Neuronal stem cell (in vitro differentiated cells): Measurements from ENCODE around the gene ADM5.
A peak's percentile ranks its signal among the peaks of the same experiment; 100 is the strongest.

ENCODE experiments used
- DNase-seq: peaks from one replicate; pipeline ENCODE4 v3.0.0-alpha.2; 2013; ENCODE audit warnings: low spot score
- H2AFZ ChIP-seq: one replicate; pipeline ENCODE4 v1.6.1; 2013; ENCODE audit warnings: mild to moderate bottlenecking, low read length, inconsistent platforms
- H2AK5ac ChIP-seq: 2 replicates; pipeline ENCODE4 v1.6.1; 2013; ENCODE audit warnings: low read depth, mild to moderate bottlenecking, inconsistent platforms, low read length, moderate library complexity, mixed read lengths
- H2BK120ac ChIP-seq: 2 replicates; pipeline ENCODE4 v1.6.1; 2013; ENCODE audit warnings: low read depth, mild to moderate bottlenecking, inconsistent platforms, low read length, moderate library complexity, mixed read lengths
- H2BK12ac ChIP-seq: one replicate; pipeline ENCODE4 v1.6.1; 2013; ENCODE audit warnings: low read length, inconsistent platforms
- H2BK15ac ChIP-seq: 2 replicates; pipeline ENCODE4 v1.6.1; 2013; ENCODE audit warnings: mild to moderate bottlenecking, low read length, inconsistent platforms, mixed read lengths
- H2BK5ac ChIP-seq: one replicate; pipeline ENCODE4 v1.6.1; 2013; ENCODE audit warnings: inconsistent platforms, mild to moderate bottlenecking, low read length, moderate library complexity
- H3K14ac ChIP-seq: one replicate; pipeline ENCODE4 v1.6.1; 2013; ENCODE audit warnings: low read length, inconsistent platforms
- H3K18ac ChIP-seq: 2 replicates; pipeline ENCODE4 v1.6.1; 2013; ENCODE audit warnings: low read length, inconsistent platforms
- H3K23ac ChIP-seq: 2 replicates; pipeline ENCODE4 v1.6.1; 2013; ENCODE audit warnings: low read depth, mild to moderate bottlenecking, mixed read lengths, low read length, inconsistent platforms; ENCODE audit not compliant: poor library complexity
- H3K27ac ChIP-seq: replicated peaks from 3 replicates; pipeline ENCODE4 v1.5.1; 2013; ENCODE audit warnings: low read length, inconsistent platforms
- H3K27me3 ChIP-seq, 3 experiments: 2 replicates each; pipeline ENCODE4 v1.6.1; 2013; ENCODE audit warnings: low read length in 3 of 3, mild to moderate bottlenecking in 2 of 3, inconsistent platforms in 1 of 3, low read depth in 1 of 3, mixed read lengths in 1 of 3, moderate library complexity in 1 of 3; ENCODE audit not compliant: control insufficient read depth in 3 of 3, insufficient read depth in 3 of 3
- H3K36me3 ChIP-seq, 2 donors: replicated peaks in 1 of 2; 2 replicates each; pipeline ENCODE4 v1.6.1; 2013; ENCODE audit warnings: low read length in 2 of 2; ENCODE audit not compliant: control insufficient read depth in 2 of 2, insufficient read depth in 2 of 2
- H3K4ac ChIP-seq: 2 replicates; pipeline ENCODE4 v1.6.1; 2013; ENCODE audit warnings: inconsistent platforms, mild to moderate bottlenecking, low read length, moderate library complexity
- H3K4me1 ChIP-seq, 2 donors: 1 replicate in 1 of 2; 2 replicates in 1 of 2; pipeline ENCODE4 v1.6.1; 2013; ENCODE audit warnings: low read length in 2 of 2, low read depth in 1 of 2; ENCODE audit not compliant: control insufficient read depth in 2 of 2, insufficient read depth in 1 of 2
- H3K4me2 ChIP-seq: one replicate; pipeline ENCODE4 v1.6.1; 2013; ENCODE audit warnings: mild to moderate bottlenecking, low read length, inconsistent platforms; ENCODE audit not compliant: insufficient read depth, poor library complexity, severe bottlenecking
- H3K4me3 ChIP-seq, 2 donors: 2 replicates each; pipeline ENCODE4 v1.5.1; 2013; ENCODE audit warnings: low read length in 2 of 2, mild to moderate bottlenecking in 2 of 2, inconsistent platforms in 1 of 2, moderate library complexity in 1 of 2
- H3K79me1 ChIP-seq: one replicate; pipeline ENCODE4 v1.6.1; 2013; ENCODE audit warnings: low read depth, mild to moderate bottlenecking, inconsistent platforms, low read length, moderate library complexity
- H3K9ac ChIP-seq: one replicate; pipeline ENCODE4 v1.6.1; 2013; ENCODE audit warnings: mild to moderate bottlenecking, low read depth, low read length, inconsistent platforms; ENCODE audit not compliant: poor library complexity
- H3K9me3 ChIP-seq, 2 donors: replicated peaks in 1 of 2; 2 replicates each; pipeline versions ENCODE3 to v1.6.1; 2013; ENCODE audit warnings: low read length in 2 of 2, mild to moderate bottlenecking in 2 of 2, inconsistent platforms in 1 of 2, low read depth in 1 of 2, mixed read lengths in 1 of 2, moderate library complexity in 1 of 2; ENCODE audit not compliant: control insufficient read depth in 2 of 2, insufficient read depth in 1 of 2
- H4K8ac ChIP-seq: one replicate; pipeline ENCODE4 v1.6.1; 2013; ENCODE audit warnings: low read depth, mild to moderate bottlenecking, inconsistent platforms, low read length, moderate library complexity
- H4K91ac ChIP-seq: one replicate; pipeline ENCODE4 v1.6.1; 2013; ENCODE audit warnings: low read length, low read depth, mild to moderate bottlenecking, inconsistent platforms; ENCODE audit not compliant: poor library complexity
- WGBS, 2 donors: extraction: QIAGEN DNeasy Blood & Tissue Kit; methylation state at CpG; one replicate each; pipeline ENCODE4 v1.1.7; 2013; ENCODE audit warnings: missing lambda C conversion rate in 2 of 2, mixed read lengths in 1 of 2; ENCODE audit not compliant: insufficient read length in 2 of 2, insufficient replicate concordance in 1 of 2; ENCODE audit errors: extremely low coverage in 2 of 2; 5-methylcytosine and 5-hydroxymethylcytosine counted together

ADM5 gene

DNA sequence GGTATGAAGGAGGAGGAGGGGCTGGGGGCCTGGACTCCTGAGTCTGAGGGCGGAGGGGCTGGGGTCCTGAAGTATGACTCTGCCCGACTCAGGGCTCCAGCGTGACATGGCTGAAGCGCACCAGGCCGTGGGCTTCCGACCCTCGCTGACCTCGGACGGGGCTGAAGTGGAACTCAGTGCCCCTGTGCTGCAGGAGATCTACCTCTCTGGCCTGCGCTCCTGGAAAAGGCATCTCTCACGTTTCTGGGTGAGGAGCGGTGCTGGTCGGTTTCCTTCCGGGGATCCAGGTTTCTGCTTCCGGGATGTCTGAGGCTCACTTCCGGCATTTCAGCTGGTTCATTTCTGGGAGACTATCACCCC, 2.7 kb downstream of the ADM5 start:
- H3K4me2 ChIP-seq, result peak overlapping the region; percentile 66
- H3K9me3 ChIP-seq, result peaks cover 0 to 2% of the 10 kb centered on the region in 2 donors
- no peak overlapping the region for H4K8ac ChIP-seq
- no peak overlapping the region for H3K23ac ChIP-seq
- DNase-seq, result no peak
- H3K4ac ChIP-seq, result no peak overlapping the region
- peak overlapping the region; percentile 89 for H2AFZ ChIP-seq
- H3K9ac ChIP-seq, result peak overlapping the region; percentile 38
- peak overlapping the region; percentile 64 for H2AK5ac ChIP-seq
- H2BK120ac ChIP-seq, result peak overlapping the region; percentile 92
- no peak overlapping the region for H4K91ac ChIP-seq
- H3K27me3 ChIP-seq, result no peaks in the 10 kb centered on the region
- no peak overlapping the region for H2BK12ac ChIP-seq
- peaks cover 17 to 18% of the 10 kb centered on the region in 2 donors for H3K4me1 ChIP-seq
- peaks cover 10% of the 10 kb centered on the region for H3K79me1 ChIP-seq
- peak overlapping the region; percentile 88 for H3K18ac ChIP-seq
- WGBS, 2 donors, result no CpG with 5 or more reads among the region's 16 CpGs
- H3K36me3 ChIP-seq, result peaks cover 16 to 52% of the 10 kb centered on the region in 2 donors
- peak overlapping the region; percentile 53 to 55 for H3K4me3 ChIP-seq
- H2BK15ac ChIP-seq, result peak overlapping the region; percentile 74
- peak overlapping the region; percentile 66 for H3K27ac ChIP-seq
- H3K14ac ChIP-seq, result peak overlapping the region; percentile 14
- no peak overlapping the region for H2BK5ac ChIP-seq

GRCh38 chr19:49696115-49696514, 6.7 kb downstream of the ADM5 start:
- WGBS, 2 donors, result no CpG with 5 or more reads among the region's 6 CpGs
- Histone ChIP-seq H4K8ac (no peak overlapping the region), H4K91ac (no peak overlapping the region), H3K9me3 (peaks cover 0 to 2% of the 10 kb centered on the region in 2 donors), H3K4ac (no peak overlapping the region), H3K36me3 (peaks cover 19 to 34% of the 10 kb centered on the region in 2 donors), H3K27me3 (no peaks in the 10 kb centered on the region), H3K4me2 (no peak overlapping the region), H2AK5ac (no peak overlapping the region), H2BK120ac (no peak overlapping the region), H3K18ac (no peak overlapping the region), H2BK15ac (no peak overlapping the region), H3K9ac (no peak overlapping the region), H3K23ac (no peak overlapping the region), H2BK5ac (no peak overlapping the region), H2BK12ac (no peak overlapping the region), H3K27ac (no peak overlapping the region), H3K4me1 (peaks cover 3 to 7% of the 10 kb centered on the region in 2 donors), H3K79me1 (peaks cover 2% of the 10 kb centered on the region), H3K4me3 (no peak overlapping the region), H3K14ac (no peak overlapping the region), H2AFZ (no peak overlapping the region)
- no peak for DNase-seq

DNA sequence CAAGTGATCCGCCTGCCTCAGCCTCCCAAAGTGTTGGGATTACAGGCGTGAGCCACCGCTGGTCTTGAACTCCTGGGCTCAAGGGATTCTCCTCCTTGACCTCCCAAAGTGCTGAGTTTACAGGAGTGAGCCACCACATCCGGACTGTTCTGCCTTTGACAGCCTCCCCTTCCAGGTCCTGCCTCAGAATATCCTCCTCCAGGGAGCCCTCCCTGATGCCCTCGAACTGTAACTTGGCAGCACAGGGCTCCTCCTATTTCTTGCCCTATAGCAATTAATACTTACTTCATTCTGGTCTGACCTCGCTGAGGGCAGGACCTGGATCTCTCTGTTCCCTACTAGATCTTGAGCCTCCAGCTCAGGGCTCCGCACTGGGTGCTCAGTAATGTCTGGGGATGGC, 7.5 kb downstream of the ADM5 start:
- WGBS, 2 donors, result no CpG with 5 or more reads among the region's 7 CpGs
- H3K18ac ChIP-seq, result no peak overlapping the region
- H3K4me3 ChIP-seq, result no peak overlapping the region
- H3K9me3 ChIP-seq, result peaks cover 0 to 2% of the 10 kb centered on the region in 2 donors
- no peak overlapping the region for H2BK12ac ChIP-seq
- H3K27ac ChIP-seq, result no peak overlapping the region
- no peak overlapping the region for H3K4ac ChIP-seq
- H3K9ac ChIP-seq, result no peak overlapping the region
- no peak overlapping the region for H3K4me2 ChIP-seq
- no peak overlapping the region for H2BK15ac ChIP-seq
- H3K23ac ChIP-seq, result no peak overlapping the region
- no peak overlapping the region for H2AK5ac ChIP-seq
- no peak overlapping the region for H4K8ac ChIP-seq
- H3K27me3 ChIP-seq, result no peaks in the 10 kb centered on the region
- H4K91ac ChIP-seq, result no peak overlapping the region
- H2AFZ ChIP-seq, result no peak overlapping the region
- H2BK5ac ChIP-seq, result no peak overlapping the region
- peaks cover 19 to 37% of the 10 kb centered on the region in 2 donors for H3K36me3 ChIP-seq
- no peak overlapping the region for H3K14ac ChIP-seq
- no peak overlapping the region for H2BK120ac ChIP-seq
- H3K79me1 ChIP-seq, result peaks cover 5% of the 10 kb centered on the region
- no peak for DNase-seq
- H3K4me1 ChIP-seq, result peaks cover 3 to 5% of the 10 kb centered on the region in 2 donors

DNA sequence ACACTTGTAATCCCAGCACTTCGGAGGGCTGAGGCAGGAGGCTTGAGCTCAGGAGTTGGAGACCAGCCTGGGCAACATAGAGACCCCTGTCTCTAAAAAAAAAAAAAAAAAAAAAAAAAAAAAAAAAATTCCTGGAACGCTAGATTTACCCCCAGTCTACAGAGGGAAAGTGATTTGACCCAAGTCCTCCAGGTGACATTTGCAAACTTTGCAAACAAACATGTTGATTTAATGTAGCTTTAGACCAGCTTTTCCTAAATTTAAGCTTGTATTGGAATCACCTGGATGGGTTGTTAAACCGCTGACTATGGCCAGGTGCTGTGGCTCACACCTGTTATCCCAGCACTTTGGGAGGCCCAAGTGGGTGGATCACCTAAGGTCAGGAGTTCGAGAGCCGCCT, 10.0 kb downstream of the ADM5 start:
- WGBS, 2 donors, result no CpG with 5 or more reads among the region's 5 CpGs
- H2BK120ac ChIP-seq, result no peak overlapping the region
- no peak overlapping the region for H3K14ac ChIP-seq

More for the DNA sequence above, 10.0 kb downstream of the ADM5 start:
- H4K91ac ChIP-seq, result no peak overlapping the region
- H3K18ac ChIP-seq, result no peak overlapping the region
- peaks cover 20 to 30% of the 10 kb centered on the region in 2 donors for H3K36me3 ChIP-seq
- no peak overlapping the region for H2BK15ac ChIP-seq
- H2AFZ ChIP-seq, result no peak overlapping the region
- H4K8ac ChIP-seq, result no peak overlapping the region
- no peaks in the 10 kb centered on the region for H3K4me1 ChIP-seq
- H3K9me3 ChIP-seq, result peaks cover 0 to 2% of the 10 kb centered on the region in 2 donors
- no peak overlapping the region for H3K4me3 ChIP-seq
- H3K4ac ChIP-seq, result no peak overlapping the region
- no peak for DNase-seq
- peaks cover 3% of the 10 kb centered on the region for H3K79me1 ChIP-seq
- no peak overlapping the region for H3K27ac ChIP-seq
- H2BK12ac ChIP-seq, result no peak overlapping the region
- H3K23ac ChIP-seq, result no peak overlapping the region
- H2BK5ac ChIP-seq, result no peak overlapping the region
- no peak overlapping the region for H3K4me2 ChIP-seq
- no peak overlapping the region for H2AK5ac ChIP-seq
- no peaks in the 10 kb centered on the region for H3K27me3 ChIP-seq
- H3K9ac ChIP-seq, result no peak overlapping the region
